ENCODE data around the gene KIFC3.
"Not testable (repeated sequence)": the region's sequence is repeated elsewhere in the genome, so short reads cannot be mapped to it uniquely, and the experiment has no call there.

KIFC3 gene

GRCh38 chr16:57736419-57737351, 65.6 kb downstream of the KIFC3 start:
- DNase-seq: peak; percentile 40

GRCh38 chr16:57735755-57736418, 66.4 kb downstream of the KIFC3 start, which contains the start of gene KATNB1:
Gene KATNB1 (plus strand): TSS chr16:57735770. CDS start chr16:57737244, 1,474 bp downstream.
- no peak for DNase-seq

DNA sequence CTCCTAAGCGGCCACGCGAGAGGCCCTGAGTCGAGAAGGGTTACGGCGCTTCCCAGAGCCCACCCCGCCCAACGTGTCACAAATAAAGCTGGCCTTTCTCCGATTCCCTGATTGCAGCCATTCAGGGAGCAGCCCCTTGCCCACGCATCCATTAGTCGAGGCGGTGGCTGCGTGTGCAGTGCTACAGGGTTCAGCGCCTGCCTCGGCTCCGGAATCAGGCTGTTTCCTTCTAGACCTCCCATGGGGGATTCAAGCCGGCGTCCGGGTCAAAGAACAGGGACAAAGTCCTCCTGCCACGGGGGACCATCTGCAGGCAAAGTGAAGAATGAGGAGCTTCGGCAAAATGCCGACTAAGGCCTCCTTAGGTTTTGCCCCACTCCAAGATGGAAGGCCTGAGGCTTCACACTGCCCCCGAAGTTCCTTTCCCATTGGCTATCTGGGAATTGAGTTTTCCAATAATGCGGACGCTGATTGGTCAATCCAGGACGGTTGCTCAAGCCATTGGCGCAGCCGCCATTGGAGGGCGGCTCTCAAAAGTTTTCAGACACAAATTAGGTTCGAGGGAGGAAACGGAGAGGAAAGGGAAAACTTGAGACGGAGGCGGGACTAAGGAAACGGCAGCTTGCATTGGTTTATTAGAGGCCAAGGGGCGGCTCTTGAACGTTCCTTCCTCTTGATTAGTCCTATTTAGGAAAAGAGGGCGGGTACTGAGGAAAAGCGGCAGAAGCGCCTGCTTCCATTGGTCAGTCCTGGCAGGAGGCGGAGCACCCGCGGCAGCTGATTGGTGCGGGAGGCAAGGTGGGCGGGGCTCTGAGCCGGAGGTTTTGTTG, 67.2 kb downstream of the KIFC3 start:
- DNase-seq: peak; percentile 99

DNA sequence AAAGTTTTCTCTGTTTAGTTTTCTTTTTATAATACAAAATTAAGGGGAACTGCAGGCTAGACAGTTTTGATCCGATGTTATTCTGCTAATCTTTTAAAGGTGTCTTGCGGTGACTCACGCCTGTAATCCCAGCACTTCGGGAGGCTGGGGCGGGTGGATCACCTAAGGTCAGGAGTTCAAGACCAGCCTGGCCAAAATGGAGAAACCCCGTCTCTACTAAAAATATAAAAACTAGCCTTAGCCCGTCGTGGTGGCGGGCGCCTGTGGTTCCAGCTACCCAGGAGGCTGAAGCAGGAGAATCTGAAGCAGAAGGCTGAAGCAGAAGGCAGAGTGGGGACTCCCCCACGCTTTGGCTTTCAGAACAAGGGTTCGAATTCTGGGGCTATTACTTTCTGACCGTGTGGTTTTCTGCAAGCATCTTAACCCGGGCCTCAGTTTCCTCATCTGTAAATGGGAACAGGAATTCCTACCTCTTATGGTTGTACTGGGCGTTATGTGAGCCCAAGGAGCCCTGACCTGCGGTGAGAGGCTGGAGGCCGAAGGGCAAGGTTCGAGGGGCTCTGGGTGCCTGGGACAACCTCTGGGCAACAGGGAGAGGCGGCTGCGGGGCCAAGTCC, 67.9 kb downstream of the KIFC3 start:
- DNase-seq: no peak

DNA sequence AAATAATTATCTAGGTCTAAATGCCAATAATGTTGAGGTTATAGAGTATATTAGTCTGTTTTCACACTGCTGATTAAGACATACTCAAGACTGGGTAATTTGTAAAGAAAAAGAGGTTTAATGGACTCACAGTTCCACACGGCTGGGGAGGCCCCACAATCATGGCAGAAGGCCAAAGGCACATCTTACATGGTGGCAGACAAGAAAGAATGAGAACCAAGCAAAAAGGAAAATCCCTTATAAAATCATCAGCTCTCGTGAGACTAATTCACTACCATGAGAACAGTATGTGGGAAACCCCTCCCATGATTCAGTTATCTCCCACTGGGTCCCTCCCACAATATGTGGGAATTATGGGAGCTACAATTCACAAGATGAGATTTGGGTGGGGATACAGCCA, 69.6 kb downstream of the KIFC3 start:
- DNase-seq: no peak

- DNase-seq: no peak
These were observed 70.3 kb downstream of the KIFC3 start for GRCh38 chr16:57732037-57732436.

DNA sequence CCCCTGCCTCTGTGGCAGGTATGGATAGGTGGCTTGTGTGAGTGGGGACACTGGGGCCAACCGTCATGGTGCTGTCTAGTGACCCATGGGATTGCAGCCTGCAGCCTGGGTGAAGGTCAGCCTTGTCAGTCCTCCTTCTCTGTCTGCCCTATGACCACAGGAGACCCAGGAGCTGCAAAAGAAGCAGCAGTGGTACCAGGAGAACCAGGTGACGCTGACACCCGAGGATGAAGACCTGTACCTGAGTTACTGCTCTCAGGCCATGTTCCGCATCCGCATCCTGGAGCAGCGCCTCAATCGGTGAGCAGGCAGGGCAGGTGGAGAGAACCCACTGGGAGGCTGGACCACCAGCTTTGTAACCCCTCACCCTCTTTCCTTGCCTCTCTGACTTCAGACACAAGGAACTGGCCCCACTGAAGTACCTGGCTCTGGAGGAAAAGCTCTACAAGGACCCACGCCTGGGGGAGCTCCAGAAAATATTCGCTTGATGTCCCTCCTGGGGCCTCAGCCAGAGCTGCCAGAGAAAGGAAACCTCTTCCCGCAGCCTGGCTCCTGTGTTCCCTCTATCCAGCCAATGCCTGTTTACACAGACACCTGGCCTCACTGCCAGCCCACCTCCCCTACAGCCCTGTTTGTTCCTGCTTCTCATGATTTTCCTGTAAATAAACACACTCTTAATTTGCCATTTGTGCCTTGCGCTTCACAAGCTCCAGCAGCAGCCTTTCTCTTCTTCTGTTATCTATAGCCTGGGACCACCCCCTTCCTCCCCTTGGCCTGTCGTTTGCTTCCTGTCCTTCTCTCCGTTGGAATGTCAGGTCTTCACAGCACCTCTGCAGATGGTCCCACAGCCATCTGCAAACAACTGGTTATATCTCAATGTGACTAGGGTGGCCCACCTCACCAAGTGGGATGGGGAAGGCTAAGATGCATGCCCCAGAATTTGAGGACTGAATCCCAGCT, 71.2 kb downstream of the KIFC3 start:
- DNase-seq: no peak

DNA sequence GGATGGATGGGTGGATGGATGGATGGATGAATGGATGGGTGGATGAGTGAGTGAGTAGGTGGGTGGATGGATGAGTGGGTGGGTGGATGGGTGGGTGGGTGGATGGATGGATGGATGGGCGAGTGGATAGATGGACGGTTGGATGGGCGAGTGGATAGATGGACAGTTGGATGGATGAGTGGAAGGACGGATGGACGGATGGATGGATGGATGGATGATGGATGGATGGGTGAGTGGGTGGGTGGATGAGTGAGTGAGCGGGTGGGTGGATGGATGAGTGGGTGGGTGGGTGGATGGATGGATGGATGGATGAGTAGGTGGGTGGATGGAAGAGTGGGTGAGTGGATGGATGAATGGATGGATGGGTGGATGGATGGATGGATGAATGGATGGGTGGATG, 72.4 kb downstream of the KIFC3 start:
- not testable (repeated sequence) for DNase-seq

DNA sequence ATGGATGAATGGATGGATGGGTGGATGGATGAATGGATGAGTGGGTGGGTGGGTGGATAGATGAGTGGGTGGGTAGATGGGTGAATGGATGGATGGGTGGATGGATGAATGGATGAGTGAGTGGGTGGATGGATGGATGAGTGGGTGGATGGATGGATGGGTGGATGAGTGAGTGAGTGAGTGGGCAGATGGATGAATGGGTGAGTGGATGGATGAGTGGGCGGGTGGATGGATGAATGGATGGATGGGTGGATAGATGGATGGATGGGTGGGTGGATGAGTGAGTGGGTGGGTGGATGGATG, 73.2 kb downstream of the KIFC3 start:
- no peak for DNase-seq

- no peak for DNase-seq
These were observed 73.7 kb downstream of the KIFC3 start for GRCh38 chr16:57728336-57729181.

DNA sequence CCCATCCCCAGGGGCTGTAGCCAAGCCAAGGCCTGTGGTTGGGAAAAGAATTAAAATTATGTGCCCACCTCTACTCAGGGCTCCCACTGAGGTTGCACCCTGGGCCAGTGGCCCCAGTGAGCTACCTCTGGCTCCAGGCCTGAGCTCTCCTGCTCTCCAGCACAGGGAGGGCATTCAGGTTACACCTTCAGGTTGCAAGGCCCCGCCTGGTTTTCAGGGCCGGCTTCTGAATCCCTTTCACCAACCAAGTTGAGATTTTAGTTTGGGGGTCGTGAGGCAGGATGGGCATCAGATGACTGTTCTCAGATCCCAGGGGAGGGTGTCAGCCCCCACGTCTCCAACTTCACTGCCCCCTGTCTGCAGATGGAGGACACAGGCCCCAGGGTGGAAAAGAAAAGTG, 74.7 kb downstream of the KIFC3 start:
- no peak for DNase-seq

DNA sequence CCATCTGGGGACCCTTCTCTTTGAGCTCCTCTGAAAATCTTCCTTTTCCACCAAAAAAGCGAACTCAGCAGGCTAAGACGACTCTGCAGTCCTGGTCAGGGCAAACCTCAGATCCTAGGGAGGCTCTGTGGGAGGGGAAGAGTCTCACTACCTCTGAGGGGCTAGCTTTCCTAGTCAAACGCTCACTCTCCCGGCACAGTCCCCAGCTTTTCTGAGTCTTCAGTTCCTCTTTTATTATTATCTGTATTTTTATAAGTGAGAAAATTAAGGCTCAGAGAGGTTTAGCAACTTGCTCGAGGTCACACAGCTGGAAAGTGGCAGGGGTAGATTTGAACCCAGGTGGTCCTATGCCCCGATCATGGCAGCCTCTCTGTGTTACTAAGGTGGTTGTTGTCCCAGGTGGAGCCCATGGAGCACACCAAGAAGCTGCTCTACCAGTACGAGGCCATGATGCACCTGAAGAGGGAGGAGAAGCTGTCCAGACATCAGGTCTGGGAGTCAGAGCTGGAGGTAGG, 75.8 kb downstream of the KIFC3 start:
- DNase-seq: no peak

DNA sequence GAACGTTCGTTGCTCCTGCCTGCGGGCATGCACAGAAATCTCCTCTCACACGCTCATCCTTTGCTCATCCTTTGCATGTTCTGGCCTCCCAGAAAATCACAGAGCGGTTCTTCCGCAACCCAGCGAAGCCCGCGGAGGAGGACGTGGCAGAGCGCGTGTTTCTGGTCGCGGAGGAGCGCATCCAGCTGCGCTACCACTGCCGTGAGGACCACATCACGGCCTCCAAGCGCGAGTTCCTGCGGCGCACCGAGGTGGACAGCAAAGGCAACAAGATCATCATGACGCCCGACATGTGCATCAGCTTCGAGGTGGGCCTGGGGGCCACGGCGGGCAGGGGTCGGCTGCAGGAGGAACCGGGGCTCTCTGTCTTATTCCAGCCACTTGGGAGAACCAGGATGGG, 76.3 kb downstream of the KIFC3 start:
- DNase-seq: no peak

GRCh38 chr16:57725554-57725953, 76.7 kb downstream of the KIFC3 start:
- DNase-seq: no peak

- no peak for DNase-seq
These were observed 77.1 kb downstream of the KIFC3 start for GRCh38 chr16:57725151-57725550.

GRCh38 chr16:57724531-57724930, 77.8 kb downstream of the KIFC3 start:
- no peak for DNase-seq

- DNase-seq: no peak
These were observed 79.1 kb downstream of the KIFC3 start for GRCh38 chr16:57723170-57723569.

DNA sequence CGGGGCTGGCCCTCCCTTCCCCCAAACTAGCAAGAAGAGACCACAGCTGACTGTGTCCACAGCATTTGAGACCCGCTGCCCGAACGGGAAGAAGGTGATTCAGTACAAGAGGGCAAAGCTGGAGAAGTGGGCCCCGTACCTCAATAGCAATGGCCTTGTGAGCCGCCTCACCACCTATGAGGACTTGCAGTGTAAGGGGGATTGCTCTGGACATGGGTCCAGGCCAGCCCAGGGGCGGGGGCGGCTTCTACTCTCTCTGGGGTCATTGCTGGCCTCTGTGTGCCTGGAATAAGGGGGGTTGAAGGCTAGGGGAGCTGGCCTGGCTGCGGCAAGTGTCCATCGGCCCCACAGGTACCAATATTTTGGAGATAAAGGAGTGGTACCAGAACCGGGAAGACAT, 79.6 kb downstream of the KIFC3 start:
- DNase-seq: no peak

GRCh38 chr16:57722210-57722499, 80.1 kb downstream of the KIFC3 start:
- no peak for DNase-seq

DNA sequence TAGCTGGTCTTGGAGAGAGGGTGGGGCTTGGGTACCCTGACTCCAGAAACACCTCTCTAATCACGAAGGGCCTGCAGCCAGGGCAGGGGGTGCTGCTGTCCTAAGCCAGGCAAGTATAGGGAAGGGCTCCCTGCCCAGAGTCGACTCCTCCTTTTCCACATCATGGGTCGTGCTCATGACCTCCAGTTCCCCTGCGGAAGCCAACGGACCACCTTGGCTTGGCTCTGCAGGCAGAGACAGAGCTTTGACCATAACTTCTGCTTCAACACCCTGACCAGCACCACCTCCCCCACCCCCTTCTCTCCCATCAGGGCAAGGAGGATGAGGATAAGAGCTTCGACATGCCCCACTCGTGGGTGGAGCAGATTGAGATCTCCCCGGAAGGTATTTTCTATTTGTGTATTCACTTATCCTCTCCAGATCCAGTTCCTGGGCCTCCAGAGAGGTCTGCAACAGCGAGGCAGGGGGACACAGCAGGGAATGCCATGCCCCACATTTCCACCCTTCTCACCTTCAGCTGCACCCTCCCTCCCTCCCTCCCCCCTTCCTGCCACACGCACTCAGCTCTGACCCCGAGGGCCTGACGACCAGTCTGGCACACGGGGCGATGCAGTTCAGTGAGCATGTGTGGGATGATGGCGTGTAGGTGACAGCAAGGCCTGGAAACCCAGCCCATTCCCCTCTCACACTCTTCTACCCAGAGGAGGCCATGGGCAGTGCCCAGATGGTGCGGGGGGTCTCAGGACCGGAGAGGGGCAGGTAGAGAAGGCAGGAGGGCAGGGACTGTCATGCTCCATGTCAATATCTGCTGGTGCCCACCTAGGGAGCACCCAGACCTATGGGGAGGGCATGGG, 80.7 kb downstream of the KIFC3 start:
- no peak for DNase-seq
